ENCODE results near the gene CPNE4.

DNA sequence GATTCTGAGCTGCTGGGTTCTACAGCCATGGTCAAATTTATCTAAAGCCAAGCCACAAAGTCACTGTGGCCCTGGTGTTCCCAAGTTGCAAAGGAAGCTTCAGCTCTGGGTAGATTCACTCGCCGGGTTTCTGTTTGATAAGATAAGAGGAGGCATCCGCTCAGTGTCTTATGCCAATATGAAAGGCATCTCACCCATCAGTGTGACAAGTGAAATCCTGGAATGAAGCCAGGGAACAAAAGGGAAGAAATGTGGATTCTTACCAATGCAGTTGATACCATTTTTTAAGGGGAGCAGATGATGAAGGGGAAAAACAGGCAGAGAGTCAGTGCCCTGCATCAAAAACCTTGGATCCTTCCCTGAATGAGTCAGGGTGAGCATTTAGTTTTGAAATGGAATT, 2.8 kb upstream of the CPNE4 start:
- TF ChIP-seq, protein P1, sequence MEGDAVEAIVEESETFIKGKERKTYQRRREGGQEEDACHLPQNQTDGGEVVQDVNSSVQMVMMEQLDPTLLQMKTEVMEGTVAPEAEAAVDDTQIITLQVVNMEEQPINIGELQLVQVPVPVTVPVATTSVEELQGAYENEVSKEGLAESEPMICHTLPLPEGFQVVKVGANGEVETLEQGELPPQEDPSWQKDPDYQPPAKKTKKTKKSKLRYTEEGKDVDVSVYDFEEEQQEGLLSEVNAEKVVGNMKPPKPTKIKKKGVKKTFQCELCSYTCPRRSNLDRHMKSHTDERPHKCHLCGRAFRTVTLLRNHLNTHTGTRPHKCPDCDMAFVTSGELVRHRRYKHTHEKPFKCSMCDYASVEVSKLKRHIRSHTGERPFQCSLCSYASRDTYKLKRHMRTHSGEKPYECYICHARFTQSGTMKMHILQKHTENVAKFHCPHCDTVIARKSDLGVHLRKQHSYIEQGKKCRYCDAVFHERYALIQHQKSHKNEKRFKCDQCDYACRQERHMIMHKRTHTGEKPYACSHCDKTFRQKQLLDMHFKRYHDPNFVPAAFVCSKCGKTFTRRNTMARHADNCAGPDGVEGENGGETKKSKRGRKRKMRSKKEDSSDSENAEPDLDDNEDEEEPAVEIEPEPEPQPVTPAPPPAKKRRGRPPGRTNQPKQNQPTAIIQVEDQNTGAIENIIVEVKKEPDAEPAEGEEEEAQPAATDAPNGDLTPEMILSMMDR (IDR thresholded peaks at IDR 0.05; ENCODE audit: low read length): no peak
- no peak for TF ChIP-seq EZH2 (optimal IDR thresholded peaks at IDR 0.05; ENCODE audit: low read depth, low read length)
- TF ChIP-seq EZH2phosphoT487 (IDR thresholded peaks at IDR 0.05; ENCODE audit: low read length): no peak
